HepG2 (cell line): ENCODE data around the gene MGLL. TPM values are rescaled to one million over a fixed set of nuclear protein-coding genes. Genes with fewer than 3 reads are reported as not detected.

Experiments
- ATAC-seq: fragments of 200-7000 bp; cut with Tn5 transposase; 3 replicates; pipeline ENCODE4 v1.9.1; 2020; ENCODE audit warnings: mild to moderate bottlenecking, moderate library complexity
- BruUV-seq: library from RNA; stranded (reverse); fragments of 400-500 nt; replicated peaks from 2 replicates; lab custom pipeline; 2021; lab: Mats Ljungman, UMichigan
- CTCF ChIA-PET: fragments of 300-600 bp; formaldehyde crosslinking; extraction: SDS; loops from one replicate; lab custom pipeline; 2021; ENCODE audit warnings: low total read pairs, inconsistent platforms, low intra/inter-chr PET ratio; lab: Yijun Ruan, JAX
- POLR2A ChIA-PET: fragments of 350-600 bp; sonication (Branson Sonifier 250); formaldehyde crosslinking; loops from one replicate; lab custom pipeline; 2020; ENCODE audit warnings: antibody characterized with exemption, inconsistent platforms; lab: Yijun Ruan, JAX
- DNase-seq: peaks from one replicate; pipeline ENCODE4 v3.0.0-alpha.2; 2015; ENCODE audit warnings: low spot score
- FAIRE-seq: peaks from 3 replicates; lab custom pipeline; 2011; peaks lifted over from hg19 to GRCh38; lab: Jason Lieb, UNC
- H2AFZ ChIP-seq: one replicate; pipeline ENCODE4 v1.6.1; 2011; ENCODE audit warnings: low read length, inconsistent platforms
- H3K27ac ChIP-seq: fragments of 300-600 bp; 3 replicates; pipeline ENCODE4 v1.8.0; 2011; ENCODE audit warnings: mixed run types, mild to moderate bottlenecking, mixed read lengths, low read length, inconsistent platforms; ENCODE audit not compliant: insufficient read depth; ENCODE audit errors: extremely low read length
- H3K27me3 ChIP-seq, 2 experiments: fragments of 200-600 bp in 1 of 2; 2 replicates in 1 of 2; 3 replicates in 1 of 2; pipeline versions ENCODE4 v1.6.0 to v1.8.0; 2011; ENCODE audit warnings: low read length in 2 of 2, mild to moderate bottlenecking in 2 of 2, moderate library complexity in 2 of 2, inconsistent platforms in 1 of 2; ENCODE audit not compliant: insufficient read depth in 2 of 2, control insufficient read depth in 1 of 2
- H3K36me3 ChIP-seq, 2 experiments: fragments of 200-600 bp in 1 of 2; replicated peaks in 1 of 2; 2 replicates in 1 of 2; 3 replicates in 1 of 2; pipeline versions ENCODE4 v1.5.1 to v1.8.0; 2011; ENCODE audit warnings: low read length in 2 of 2, inconsistent platforms in 1 of 2; ENCODE audit not compliant: insufficient read depth in 2 of 2, control insufficient read depth in 1 of 2
- H3K4me1 ChIP-seq: 2 replicates; pipeline ENCODE4 v1.5.1; 2012; ENCODE audit warnings: low read length, inconsistent platforms; ENCODE audit not compliant: insufficient read depth
- H3K4me2 ChIP-seq: 2 replicates; pipeline ENCODE4 v1.6.0; 2011; ENCODE audit warnings: low read depth, low read length, inconsistent platforms
- H3K4me3 ChIP-seq, 3 experiments: fragments of 200-600 bp in 1 of 3; sonication (generic), shearing (Covaris generic) in 1 of 3; replicated peaks in 1 of 3; 2 replicates each; pipeline ENCODE4 v1.5.1; 2011 to 2016; ENCODE audit warnings: low read length in 3 of 3, inconsistent platforms in 2 of 3, low read depth in 2 of 3, mild to moderate bottlenecking in 2 of 3, control low read depth in 1 of 3, mixed read lengths in 1 of 3; ENCODE audit not compliant: insufficient read depth in 1 of 3
- H3K79me2 ChIP-seq: one replicate; pipeline ENCODE4 v1.6.1; 2011; ENCODE audit warnings: low read length, inconsistent platforms; ENCODE audit not compliant: insufficient read depth
- H3K9ac ChIP-seq: 2 replicates; pipeline ENCODE4 v1.6.0; 2011; ENCODE audit warnings: mild to moderate bottlenecking, low read depth, low read length, inconsistent platforms; ENCODE audit not compliant: insufficient read depth
- H3K9me3 ChIP-seq: 2 replicates; pipeline ENCODE4 v1.5.1; 2012; ENCODE audit warnings: mild to moderate bottlenecking, low read length
- H4K20me1 ChIP-seq: 2 replicates; pipeline ENCODE4 v1.6.0; 2011; ENCODE audit warnings: inconsistent platforms, mild to moderate bottlenecking, low read length, moderate library complexity; ENCODE audit not compliant: insufficient read depth
- ATRX ChIP-seq: sonication (generic); formaldehyde crosslinking; IDR thresholded peaks from 2 replicates; pipeline ENCODE4 v1.4.0; 2020; ENCODE audit warnings: missing genetic modification reagents, borderline replicate concordance
- GATA4 ChIP-seq: sonication (generic); IDR thresholded peaks from 2 replicates; pipeline ENCODE4 v1.6.1; 2016; ENCODE audit warnings: antibody characterized with exemption, low read depth, borderline replicate concordance
- HMGA1 ChIP-seq: sonication (generic); formaldehyde crosslinking; conservative IDR thresholded peaks from 2 replicates; pipeline ENCODE4 v1.4.0; 2020; ENCODE audit warnings: missing genetic modification reagents
- NCOA5 ChIP-seq: sonication (generic); formaldehyde crosslinking; IDR thresholded peaks from 2 replicates; pipeline ENCODE4 v1.4.0; 2020; ENCODE audit warnings: missing genetic modification reagents
- NFE2L1 ChIP-seq: sonication (generic); formaldehyde crosslinking; IDR thresholded peaks from 2 replicates; pipeline ENCODE4 v1.4.0; 2020; ENCODE audit warnings: missing genetic modification reagents, mild to moderate bottlenecking, borderline replicate concordance
- NRL ChIP-seq: sonication (generic); formaldehyde crosslinking; IDR thresholded peaks from 2 replicates; pipeline ENCODE4 v1.5.0; 2020; ENCODE audit warnings: missing genetic modification reagents, mild to moderate bottlenecking, moderate library complexity, borderline replicate concordance
- PTBP1 ChIP-seq: fragments of 200-400 bp; formaldehyde crosslinking; IDR thresholded peaks from 2 replicates; pipeline ENCODE4 v1.6.1; 2018; ENCODE audit warnings: low read length, low read depth; ENCODE audit not compliant: poor library complexity, severe bottlenecking
- SIN3B ChIP-seq: fragments of 150-350 bp; IDR thresholded peaks from 2 replicates; pipeline ENCODE4 v1.6.1; 2014; ENCODE audit warnings: low read length
- SIX4 ChIP-seq: sonication (generic); formaldehyde crosslinking; IDR thresholded peaks from 2 replicates; pipeline ENCODE4 v1.4.0; 2020; ENCODE audit warnings: missing genetic modification reagents
- STAT5B ChIP-seq: sonication (generic); formaldehyde crosslinking; IDR thresholded peaks from 2 replicates; pipeline ENCODE4 v1.4.0; 2020; ENCODE audit warnings: missing genetic modification reagents
- XRCC5 ChIP-seq: fragments of 200-400 bp; formaldehyde crosslinking; optimal IDR thresholded peaks from 2 replicates; pipeline ENCODE3; 2017; ENCODE audit warnings: mild to moderate bottlenecking, low read length
- ZFP62 ChIP-seq: sonication (generic); formaldehyde crosslinking; IDR thresholded peaks from 2 replicates; pipeline ENCODE4 v1.4.0; 2020; ENCODE audit warnings: missing genetic modification reagents
- ZNF234 ChIP-seq: sonication (generic); formaldehyde crosslinking; conservative IDR thresholded peaks from 2 replicates; pipeline ENCODE4 v1.5.1; 2020; ENCODE audit warnings: mild to moderate bottlenecking, missing genetic modification reagents
- ZNF296 ChIP-seq: sonication (generic); formaldehyde crosslinking; conservative IDR thresholded peaks from 2 replicates; pipeline ENCODE4 v1.5.0; 2020; ENCODE audit warnings: mild to moderate bottlenecking, missing genetic modification reagents
- ZNF572 ChIP-seq: sonication (generic); formaldehyde crosslinking; IDR thresholded peaks from 2 replicates; pipeline ENCODE4 v1.5.1; 2020; ENCODE audit warnings: mild to moderate bottlenecking, missing genetic modification reagents
- ZNF766 ChIP-seq: sonication (generic); formaldehyde crosslinking; IDR thresholded peaks from 2 replicates; pipeline ENCODE4 v1.5.0; 2020; ENCODE audit warnings: missing genetic modification reagents, borderline replicate concordance
- ZNF839 ChIP-seq: sonication (generic); formaldehyde crosslinking; IDR thresholded peaks from 2 replicates; pipeline ENCODE4 v1.4.0; 2020; ENCODE audit warnings: missing genetic modification reagents, mild to moderate bottlenecking, borderline replicate concordance
- WGBS: methylation state at CpG from one replicate; pipeline ENCODE4 v1.1.6; 2017; ENCODE audit warnings: low lambda C conversion rate; 5-methylcytosine and 5-hydroxymethylcytosine counted together
- in situ Hi-C: cut with HindIII; loops from 2 replicates; pipeline ENCODE4 v1.10.0; 2017; ENCODE audit warnings: low pct_unique_long_range_greater_than_20kb; ENCODE audit not compliant: extremely low pct_ligation_motif_present
- intact Hi-C: fragments of 100-400 bp; cut with micrococcal nuclease; formaldehyde crosslinking; loops from one replicate; pipeline ENCODE4 v1.10.0; 2022; ENCODE audit not compliant: unreplicated experiment
- polyA plus RNA-seq, 8 experiments: library from polyadenylated mRNA; depleted of rRNA in 3 of 8; stranded (reverse) in 7 of 8; unstranded in 1 of 8; fragments of >200 nt; fragmentation: Illumina TruSeq in 4 of 8; extraction: Trizol in 4 of 8; gene quantifications; 2 replicates each; pipeline versions ENCODE4 v1.2.1 to v1.2.3, GENCODE V29; 2011 to 2016; ENCODE audit warnings: low read depth in 4 of 8, missing spikeins in 1 of 8, mixed read lengths in 1 of 8; ENCODE audit not compliant: insufficient read depth in 1 of 8
- total RNA-seq, 5 experiments: library from RNA; depleted of rRNA; stranded (reverse); fragments of >200 nt; fragmentation: Illumina TruSeq; extraction: Trizol; gene quantifications; 2 replicates each; pipeline ENCODE4 v1.2.3, GENCODE V29; 2016; ENCODE audit warnings: low read depth in 1 of 5
- TF ChIP-seq, protein P1 (sequence below): sonication (generic); formaldehyde crosslinking; IDR thresholded peaks from 2 replicates; pipeline ENCODE4 v1.4.0; 2020; ENCODE audit warnings: missing genetic modification reagents, mild to moderate bottlenecking, borderline replicate concordance
- TF ChIP-seq, protein P2 (sequence below): sonication (generic); formaldehyde crosslinking; IDR thresholded peaks from 2 replicates; pipeline ENCODE4 v1.8.0; 2022; ENCODE audit warnings: missing genetic modification reagents, mild to moderate bottlenecking, moderate library complexity, borderline replicate concordance

Gene MGLL
- total and polyA plus RNA-seq, 2 of the 13 experiments (the other 11 are each of a cell fraction or from before 2014, with no cell fraction given) = not detected

DNA sequence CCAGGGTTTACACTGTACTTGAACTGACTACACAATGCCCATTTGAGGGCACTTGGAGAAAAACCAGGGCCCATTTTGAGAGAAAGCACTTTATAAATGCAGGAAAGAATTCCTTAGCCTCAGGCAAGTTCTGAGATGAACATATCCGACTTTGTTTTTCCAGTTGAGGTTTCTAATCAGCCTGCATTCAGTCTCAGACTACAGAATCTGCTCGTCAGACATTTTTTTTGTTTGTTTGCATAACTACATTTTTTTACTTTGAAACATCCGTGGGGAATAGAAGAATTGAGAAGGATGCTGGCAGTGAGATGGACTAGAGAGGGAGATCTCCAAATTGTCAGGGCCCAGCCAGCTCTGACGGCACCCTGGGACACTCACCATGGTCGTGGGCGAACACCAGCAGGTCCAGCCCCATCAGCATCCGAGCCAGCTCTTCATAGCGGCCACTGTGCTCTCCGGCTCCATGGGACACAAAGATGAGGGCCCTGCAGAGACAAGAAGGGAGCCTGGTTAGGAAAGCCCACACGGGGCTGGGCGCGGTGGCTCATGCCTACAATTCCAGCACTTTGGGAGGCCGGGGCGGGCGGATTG, 40.8 kb downstream of the MGLL start:
- ATAC-seq (no peak), FAIRE-seq (no peak), DNase-seq (no peak)
- H3K27me3 ChIP-seq = peaks cover 8 to 36% of the 10 kb centered on the region in 2 experiments; a peak in 4 of 5 replicates
- intact Hi-C loops = no loop called here
- TF ChIP-seq ZNF296 (CRISPR knock-in tag) (no peak), ZNF766 (CRISPR knock-in tag) (no peak), SIX4 (no peak), PTBP1 (no peak), ZNF839 (CRISPR knock-in tag) (no peak), GATA4 (no peak), ZNF234 (no peak), ATRX (CRISPR knock-in tag) (no peak), NRL (no peak), XRCC5 (no peak), ZNF572 (CRISPR knock-in tag) (no peak), HMGA1 (no peak), ZFP62 (CRISPR knock-in tag) (no peak), NFE2L1 (CRISPR knock-in tag) (no peak), STAT5B (no peak), SIN3B (no peak), NCOA5 (CRISPR knock-in tag) (no peak)
- TF ChIP-seq, protein P1, sequence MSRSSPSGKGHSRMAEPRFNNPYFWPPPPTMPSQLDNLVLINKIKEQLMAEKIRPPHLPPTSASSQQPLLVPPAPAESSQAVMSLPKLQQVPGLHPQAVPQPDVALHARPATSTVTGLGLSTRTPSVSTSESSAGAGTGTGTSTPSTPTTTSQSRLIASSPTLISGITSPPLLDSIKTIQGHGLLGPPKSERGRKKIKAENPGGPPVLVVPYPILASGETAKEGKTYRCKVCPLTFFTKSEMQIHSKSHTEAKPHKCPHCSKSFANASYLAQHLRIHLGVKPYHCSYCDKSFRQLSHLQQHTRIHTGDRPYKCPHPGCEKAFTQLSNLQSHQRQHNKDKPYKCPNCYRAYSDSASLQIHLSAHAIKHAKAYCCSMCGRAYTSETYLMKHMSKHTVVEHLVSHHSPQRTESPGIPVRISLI (CRISPR knock-in tag) = no peak
- TF ChIP-seq, protein P2, sequence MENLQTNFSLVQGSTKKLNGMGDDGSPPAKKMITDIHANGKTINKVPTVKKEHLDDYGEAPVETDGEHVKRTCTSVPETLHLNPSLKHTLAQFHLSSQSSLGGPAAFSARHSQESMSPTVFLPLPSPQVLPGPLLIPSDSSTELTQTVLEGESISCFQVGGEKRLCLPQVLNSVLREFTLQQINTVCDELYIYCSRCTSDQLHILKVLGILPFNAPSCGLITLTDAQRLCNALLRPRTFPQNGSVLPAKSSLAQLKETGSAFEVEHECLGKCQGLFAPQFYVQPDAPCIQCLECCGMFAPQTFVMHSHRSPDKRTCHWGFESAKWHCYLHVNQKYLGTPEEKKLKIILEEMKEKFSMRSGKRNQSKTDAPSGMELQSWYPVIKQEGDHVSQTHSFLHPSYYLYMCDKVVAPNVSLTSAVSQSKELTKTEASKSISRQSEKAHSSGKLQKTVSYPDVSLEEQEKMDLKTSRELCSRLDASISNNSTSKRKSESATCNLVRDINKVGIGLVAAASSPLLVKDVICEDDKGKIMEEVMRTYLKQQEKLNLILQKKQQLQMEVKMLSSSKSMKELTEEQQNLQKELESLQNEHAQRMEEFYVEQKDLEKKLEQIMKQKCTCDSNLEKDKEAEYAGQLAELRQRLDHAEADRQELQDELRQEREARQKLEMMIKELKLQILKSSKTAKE (CRISPR knock-in tag) = no peak
- H3K79me2 ChIP-seq = no peaks in the 10 kb centered on the region
- H3K27ac ChIP-seq = no peak overlapping the region
- no TSS peak for BruUV-seq
- no peak overlapping the region for H3K9ac ChIP-seq
- no peak overlapping the region for H3K4me3 ChIP-seq
- in situ Hi-C loops = no loop called here
- ChIA-PET CTCF (no interaction called here), POLR2A (no interaction called here)
- no peak overlapping the region for H2AFZ ChIP-seq
- H3K9me3 ChIP-seq = no peaks in the 10 kb centered on the region
- H4K20me1 ChIP-seq = no peaks in the 10 kb centered on the region
- H3K4me1 ChIP-seq = no peaks in the 10 kb centered on the region
- no peak overlapping the region for H3K4me2 ChIP-seq
- no peaks in the 10 kb centered on the region for H3K36me3 ChIP-seq
- WGBS = 35% methylated on average over 15 of the region's 15 CpGs
